Fibroblast of lung (primary cell): ENCODE results near the gene SCD.

Experiments
- EZH2 ChIP-seq: IDR thresholded peaks from 2 replicates; pipeline ENCODE4 v1.5.1; 2012; ENCODE audit warnings: low read length, control low read depth, mild to moderate bottlenecking; ENCODE audit errors: missing control alignments
- TF ChIP-seq, protein P1 (sequence below), 2 donors: IDR thresholded peaks in 1 of 2; conservative IDR thresholded peaks in 1 of 2; 1 replicate in 1 of 2; 2 replicates in 1 of 2; pipeline ENCODE4 v1.5.1; 2011 to 2012; ENCODE audit warnings: low read length in 2 of 2, control low read depth in 1 of 2, inconsistent platforms in 1 of 2, low read depth in 1 of 2, mild to moderate bottlenecking in 1 of 2

DNA sequence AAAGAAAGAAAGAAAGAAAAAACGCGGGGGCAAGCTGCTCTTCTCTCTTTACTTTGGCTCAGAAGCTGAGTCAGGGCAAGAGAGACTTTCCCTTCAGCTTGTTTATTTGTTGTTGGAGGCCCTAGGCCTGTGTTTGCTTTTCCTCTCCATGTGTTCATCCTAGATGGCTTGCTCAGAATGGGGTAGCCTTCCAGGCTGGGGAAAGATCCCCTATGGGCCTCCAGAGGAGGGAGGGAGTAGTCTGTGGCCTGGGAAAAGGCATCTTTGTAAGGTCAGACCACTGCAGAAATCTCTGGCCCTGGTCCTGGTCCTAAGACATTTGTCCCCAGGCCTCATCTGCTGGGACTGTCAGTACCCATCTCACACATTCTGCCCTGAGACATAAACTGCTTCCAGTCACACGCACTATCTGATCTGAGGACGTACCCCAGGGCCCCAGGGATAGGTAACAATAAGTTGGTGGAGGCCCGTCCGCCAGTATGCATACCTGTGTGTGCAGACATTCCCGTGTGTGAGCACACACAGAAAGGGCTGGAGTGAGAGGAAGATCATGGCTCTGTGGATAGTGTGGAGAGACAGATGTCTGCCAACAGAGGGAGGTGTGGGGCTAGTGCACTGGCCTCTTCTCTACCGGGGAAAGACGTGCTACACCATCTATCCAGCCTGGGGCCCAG, 4.9 kb upstream of the SCD start:
- TF ChIP-seq, protein P1, sequence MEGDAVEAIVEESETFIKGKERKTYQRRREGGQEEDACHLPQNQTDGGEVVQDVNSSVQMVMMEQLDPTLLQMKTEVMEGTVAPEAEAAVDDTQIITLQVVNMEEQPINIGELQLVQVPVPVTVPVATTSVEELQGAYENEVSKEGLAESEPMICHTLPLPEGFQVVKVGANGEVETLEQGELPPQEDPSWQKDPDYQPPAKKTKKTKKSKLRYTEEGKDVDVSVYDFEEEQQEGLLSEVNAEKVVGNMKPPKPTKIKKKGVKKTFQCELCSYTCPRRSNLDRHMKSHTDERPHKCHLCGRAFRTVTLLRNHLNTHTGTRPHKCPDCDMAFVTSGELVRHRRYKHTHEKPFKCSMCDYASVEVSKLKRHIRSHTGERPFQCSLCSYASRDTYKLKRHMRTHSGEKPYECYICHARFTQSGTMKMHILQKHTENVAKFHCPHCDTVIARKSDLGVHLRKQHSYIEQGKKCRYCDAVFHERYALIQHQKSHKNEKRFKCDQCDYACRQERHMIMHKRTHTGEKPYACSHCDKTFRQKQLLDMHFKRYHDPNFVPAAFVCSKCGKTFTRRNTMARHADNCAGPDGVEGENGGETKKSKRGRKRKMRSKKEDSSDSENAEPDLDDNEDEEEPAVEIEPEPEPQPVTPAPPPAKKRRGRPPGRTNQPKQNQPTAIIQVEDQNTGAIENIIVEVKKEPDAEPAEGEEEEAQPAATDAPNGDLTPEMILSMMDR (conservative IDR thresholded peaks at IDR 0.05 in 1 of 2, IDR thresholded peaks at IDR 0.05 in 1 of 2; ENCODE audit: low read depth in 1 of 2, low read length in 2 of 2), result peak; percentile 65 to 69
- no peak for TF ChIP-seq EZH2
